Esophagus muscularis mucosa (tissue), 4 donors: Measurements from ENCODE around the gene CUX1. TPM values are rescaled to one million over a fixed set of nuclear protein-coding genes. Genes with fewer than 3 reads are reported as not detected.

Experiments used
- DNase-seq: peaks from one replicate; pipeline ENCODE4 v3.0.0-alpha.2; 2017; ENCODE audit errors: extremely low spot score
- H3K27ac ChIP-seq, 4 donors: fragments of 200-600 bp; sonication (generic); replicated peaks in 1 of 4; 1 replicate in 3 of 4; 2 replicates in 1 of 4; pipeline ENCODE4 v1.5.1; 2016 to 2019; ENCODE audit warnings: mild to moderate bottlenecking in 1 of 4
- H3K27me3 ChIP-seq, 4 donors: fragments of 200-600 bp; sonication (generic); one replicate each; pipeline versions ENCODE4 v1.5.1 to v1.6.0; 2016 to 2019
- H3K36me3 ChIP-seq, 4 donors: fragments of 200-600 bp; sonication (generic); one replicate each; pipeline ENCODE4 v1.5.1; 2016 to 2019
- H3K4me1 ChIP-seq, 4 donors: fragments of 200-600 bp; sonication (generic); one replicate each; pipeline ENCODE4 v1.5.1; 2016 to 2019
- H3K4me3 ChIP-seq, 4 donors: fragments of 200-600 bp; sonication (generic); 1 replicate in 2 of 4; 2 replicates in 2 of 4; pipeline ENCODE4 v1.5.1; 2016 to 2019; ENCODE audit warnings: mild to moderate bottlenecking in 4 of 4, moderate library complexity in 1 of 4
- H3K9me3 ChIP-seq, 4 donors: fragments of 200-600 bp; sonication (generic); 1 replicate in 3 of 4; 2 replicates in 1 of 4; pipeline ENCODE4 v1.5.1; 2016 to 2019
- CTCF ChIP-seq, 3 experiments: fragments of 200-600 bp in 2 of 3; fragments of 450-650 bp in 1 of 3; sonication (generic) in 2 of 3; IDR thresholded peaks; one replicate each; pipeline ENCODE4 v1.5.1; 2017 to 2019; ENCODE audit warnings: antibody characterized with exemption in 3 of 3, mild to moderate bottlenecking in 2 of 3, moderate library complexity in 1 of 3
- EP300 ChIP-seq: sonication (generic); formaldehyde crosslinking; IDR thresholded peaks from one replicate; pipeline ENCODE4 v1.6.1; 2017; ENCODE audit warnings: antibody characterized with exemption
- POLR2A ChIP-seq: fragments of 450-650 bp; IDR thresholded peaks from one replicate; pipeline ENCODE4 v1.6.1; 2017; ENCODE audit warnings: antibody characterized with exemption, moderate library complexity, mild to moderate bottlenecking, low read depth
- POLR2AphosphoS5 ChIP-seq, 2 donors: sonication (generic); formaldehyde crosslinking; IDR thresholded peaks; one replicate each; pipeline ENCODE4 v1.6.1; 2017; ENCODE audit warnings: antibody characterized with exemption in 2 of 2
- WGBS: methylation state at CpG from one replicate; pipeline ENCODE4 v1.1.5; 2018; 5-methylcytosine and 5-hydroxymethylcytosine counted together
- intact Hi-C: fragments of 100-400 bp; cut with DNase I; formaldehyde crosslinking; loops from one replicate; pipeline ENCODE4 v1.15.1; 2023
- total RNA-seq, 4 donors: library from RNA; depleted of rRNA; stranded (reverse); fragments of >200 nt; gene quantifications; one replicate each; pipeline versions ENCODE4 v1.1.0 to v1.2.1, GENCODE V29; 2016

The CUX1 gene
- total RNA-seq, 4 donors from 2014 or later: 61.5 to 136 (median 92.3) TPM

GRCh38 chr7:102077081-102077480, 259.7 kb downstream of the CUX1 start:
- Histone ChIP-seq H3K27ac (no peak overlapping the region), H3K9me3 (no peaks in the 10 kb centered on the region), H3K27me3 (no peaks in the 10 kb centered on the region), H3K4me3 (no peak overlapping the region), H3K4me1 (peaks cover 0 to 5% (median 2%) of the 10 kb centered on the region in 4 donors), H3K36me3 (peaks cover 0 to 35% (median 10%) of the 10 kb centered on the region in 4 donors)
- intact Hi-C loops: no loop called here
- no peak for DNase-seq
- TF ChIP-seq EP300 (no peak), POLR2A (no peak), CTCF (IDR thresholded peaks at IDR 0.05) (no peak), POLR2AphosphoS5 (IDR thresholded peaks at IDR 0.05) (no peak)
- 77% methylated on average over 5 of the region's 5 CpGs for WGBS

GRCh38 chr7:102079140-102080018, 262.0 kb downstream of the CUX1 start:
- Histone ChIP-seq H3K4me1 (peaks cover 0 to 5% (median 2%) of the 10 kb centered on the region in 4 donors), H3K36me3 (peaks cover 0 to 32% (median 7%) of the 10 kb centered on the region in 4 donors), H3K27me3 (no peaks in the 10 kb centered on the region), H3K9me3 (peaks cover 0 to 4% (median 0%) of the 10 kb centered on the region in 4 donors), H3K27ac (no peak overlapping the region), H3K4me3 (no peak overlapping the region)
- TF ChIP-seq POLR2AphosphoS5 (IDR thresholded peaks at IDR 0.05) (no peak), CTCF (IDR thresholded peaks at IDR 0.05) (no peak), POLR2A (no peak), EP300 (no peak)
- intact Hi-C loops: no loop called here
- no peak for DNase-seq
- 88% methylated on average over 23 of the region's 24 CpGs for WGBS

GRCh38 chr7:102080019-102080433, 262.6 kb downstream of the CUX1 start:
- no peak for DNase-seq
- WGBS: 94% methylated on average over 17 of the region's 17 CpGs
- H3K36me3 ChIP-seq: peaks cover 0 to 26% (median 7%) of the 10 kb centered on the region in 4 donors
- TF ChIP-seq CTCF (IDR thresholded peaks at IDR 0.05) (no peak), POLR2AphosphoS5 (IDR thresholded peaks at IDR 0.05) (no peak), EP300 (no peak), POLR2A (no peak)
- H3K27ac ChIP-seq: no peak overlapping the region
- peaks cover 0 to 5% (median 2%) of the 10 kb centered on the region in 4 donors for H3K4me1 ChIP-seq
- H3K4me3 ChIP-seq: no peak overlapping the region
- intact Hi-C loops: no loop called here
- H3K27me3 ChIP-seq: no peaks in the 10 kb centered on the region
- H3K9me3 ChIP-seq: peaks cover 0 to 4% (median 0%) of the 10 kb centered on the region in 4 donors

GRCh38 chr7:102080434-102081243, 263.2 kb downstream of the CUX1 start:
- no peak overlapping the region for H3K27ac ChIP-seq
- no peak for DNase-seq

More at GRCh38 chr7:102080434-102081243, 263.2 kb downstream of the CUX1 start:
- no peaks in the 10 kb centered on the region for H3K27me3 ChIP-seq
- H3K9me3 ChIP-seq: peaks cover 0 to 4% (median 0%) of the 10 kb centered on the region in 4 donors
- H3K36me3 ChIP-seq: peaks cover 0 to 20% (median 6%) of the 10 kb centered on the region in 4 donors
- 84% methylated on average over 24 of the region's 24 CpGs for WGBS
- H3K4me3 ChIP-seq: no peak overlapping the region
- no peak for TF ChIP-seq CTCF (IDR thresholded peaks at IDR 0.05)
- TF ChIP-seq EP300: no peak
- no peak for TF ChIP-seq POLR2AphosphoS5 (IDR thresholded peaks at IDR 0.05)
- no peak for TF ChIP-seq POLR2A
- peaks cover 0 to 5% (median 2%) of the 10 kb centered on the region in 4 donors for H3K4me1 ChIP-seq
- intact Hi-C loops: no loop called here
